A673 (cell line): ENCODE data around the gene ACSF3. TPM values are rescaled to one million over a fixed set of nuclear protein-coding genes. Genes with fewer than 3 reads are reported as not detected.

Experiments used
- BruUV-seq: library from RNA; stranded (reverse); fragments of 400-500 nt; replicated peaks from 2 replicates; lab custom pipeline; 2021; lab: Mats Ljungman, UMichigan
- CTCF ChIA-PET: fragments of 300-600 bp; sonication (Branson Sonifier 250); formaldehyde crosslinking; loops from one replicate; lab custom pipeline; 2022; ENCODE audit warnings: antibody characterized with exemption; lab: Charles Lee
- POLR2A ChIA-PET: fragments of 300-600 bp; sonication (Branson Sonifier 250); formaldehyde crosslinking; loops from one replicate; lab custom pipeline; 2022; ENCODE audit warnings: antibody characterized with exemption; ENCODE audit not compliant: low non-redundant PET; lab: Charles Lee
- DNase-seq: peaks from one replicate; pipeline ENCODE4 v3.0.0-alpha.2; 2015; ENCODE audit warnings: low spot score
- H3K27ac ChIP-seq: fragments of 200-600 bp; sonication (generic); 2 replicates; pipeline ENCODE4 v1.5.1; 2016; ENCODE audit warnings: mixed run types, low read depth, mild to moderate bottlenecking, mixed read lengths, antibody characterized with exemption, low read length; ENCODE audit not compliant: poor library complexity, severe bottlenecking
- H3K27me3 ChIP-seq: fragments of 200-600 bp; sonication (generic); replicated peaks from 2 replicates; pipeline ENCODE4 v1.6.1; 2017; ENCODE audit warnings: mixed run types, low read depth, mild to moderate bottlenecking, mixed read lengths, antibody characterized with exemption, low read length; ENCODE audit not compliant: insufficient read depth, poor library complexity
- H3K36me3 ChIP-seq: fragments of 200-600 bp; sonication (generic); 2 replicates; pipeline ENCODE4 v1.6.1; 2016; ENCODE audit warnings: mixed run types, mild to moderate bottlenecking, mixed read lengths, antibody characterized with exemption, low read length; ENCODE audit not compliant: insufficient read depth, poor library complexity, severe bottlenecking
- H3K4me1 ChIP-seq: fragments of 200-600 bp; sonication (generic); 2 replicates; pipeline ENCODE4 v1.6.1; 2017; ENCODE audit warnings: mixed run types, mild to moderate bottlenecking, mixed read lengths, antibody characterized with exemption, low read length; ENCODE audit not compliant: insufficient read depth, poor library complexity, severe bottlenecking
- H3K4me3 ChIP-seq: fragments of 200-600 bp; sonication (generic); 2 replicates; pipeline ENCODE4 v1.5.1; 2016; ENCODE audit warnings: low read depth, mixed run types, mild to moderate bottlenecking, mixed read lengths, low read length; ENCODE audit not compliant: poor library complexity, severe bottlenecking
- H3K9me3 ChIP-seq: fragments of 200-600 bp; sonication (generic); 2 replicates; pipeline ENCODE4 v1.6.1; 2016; ENCODE audit warnings: mixed run types, low read depth, mild to moderate bottlenecking, mixed read lengths, antibody characterized with exemption, low read length; ENCODE audit not compliant: poor library complexity, severe bottlenecking
- CTCF ChIP-seq: fragments of 300-800, 200-600 bp; sonication (generic); conservative IDR thresholded peaks from 2 replicates; pipeline ENCODE4 v1.5.1; 2017; ENCODE audit warnings: low read depth, mild to moderate bottlenecking, antibody characterized with exemption, low read length, moderate library complexity, mixed read lengths
- EZH2 ChIP-seq: fragments of 200-600 bp; sonication (generic); IDR thresholded peaks from 2 replicates; pipeline ENCODE4 v1.6.1; 2017; ENCODE audit warnings: borderline replicate concordance, low read depth, mild to moderate bottlenecking, mixed read lengths, antibody characterized with exemption, low read length; ENCODE audit not compliant: poor library complexity, severe bottlenecking
- intact Hi-C: fragments of 100-400 bp; cut with micrococcal nuclease; formaldehyde crosslinking; loops from one replicate; pipeline ENCODE4 v1.10.0; 2022; ENCODE audit not compliant: unreplicated experiment
- total RNA-seq: library from RNA; stranded (reverse); gene quantifications from 2 replicates; pipeline ENCODE4 v1.2.3, GENCODE V29; 2021

Gene ACSF3
- total RNA-seq, 1 experiment from 2014 or later = 27.7 TPM

- ChIA-PET POLR2A (no interaction called here), CTCF (interaction anchor here (0.6 to 1.1 kb wide), 5 partner anchors 25 to 430 kb away, joined by 3 to 5 read pairs (median 4); no protein-coding TSS in a partner anchor)
- BruUV-seq = no TSS peak
- no peak for TF ChIP-seq EZH2
- peak; percentile 90 for TF ChIP-seq CTCF
- no peaks in the 10 kb centered on the region for H3K36me3 ChIP-seq
- H3K4me3 ChIP-seq = no peak overlapping the region
- H3K9me3 ChIP-seq = no peaks in the 10 kb centered on the region
- no peak overlapping the region for H3K27ac ChIP-seq
- intact Hi-C loops = loop anchor here (5.0 kb wide), 2 partner anchors 220 to 430 kb away; no protein-coding TSS in a partner anchor
- no peaks in the 10 kb centered on the region for H3K27me3 ChIP-seq
- peaks cover 4% of the 10 kb centered on the region for H3K4me1 ChIP-seq
- peak; percentile 86 for DNase-seq
Observed at GRCh38 chr16:89167425-89167941, 73.8 kb downstream of the ACSF3 start.

GRCh38 chr16:89168381-89169189, 74.9 kb downstream of the ACSF3 start:
- Histone ChIP-seq H3K4me1 (peaks cover 4% of the 10 kb centered on the region), H3K9me3 (no peaks in the 10 kb centered on the region), H3K27ac (no peak overlapping the region), H3K4me3 (no peak overlapping the region), H3K27me3 (no peaks in the 10 kb centered on the region), H3K36me3 (no peaks in the 10 kb centered on the region)
- DNase-seq = no peak
- ChIA-PET POLR2A (no interaction called here), CTCF (no interaction called here)
- intact Hi-C loops = loop anchor here (5.0 kb wide), 2 partner anchors 221 to 431 kb away; no protein-coding TSS in a partner anchor
- no TSS peak for BruUV-seq
- no peak for TF ChIP-seq EZH2
- 0 out of 2 replicates have a peak, but pooled peaks have one; percentile 21 for TF ChIP-seq CTCF

- H3K27ac ChIP-seq = no peak overlapping the region
- H3K4me1 ChIP-seq = peaks cover 4% of the 10 kb centered on the region
- POLR2A ChIA-PET = no interaction called here
- H3K36me3 ChIP-seq = no peaks in the 10 kb centered on the region
- no TSS peak for BruUV-seq
- TF ChIP-seq CTCF (no peak), EZH2 (no peak)
- H3K27me3 ChIP-seq = no peaks in the 10 kb centered on the region
- CTCF ChIA-PET = interaction anchor here (1.2 kb wide), 1 partner anchor 14 kb away, joined by 3 read pairs; no protein-coding TSS in a partner anchor
- H3K9me3 ChIP-seq = no peaks in the 10 kb centered on the region
- DNase-seq = no peak
- intact Hi-C loops = loop anchor here (5.0 kb wide), 3 partner anchors 222 to 432 kb away; partner anchors contain the start of gene APRT
- H3K4me3 ChIP-seq = no peak overlapping the region
Observed at GRCh38 chr16:89169778-89170177, 76.1 kb downstream of the ACSF3 start.
